Measurements from ENCODE around the gene TMEM156.
"Not testable (repeated sequence)": the region's sequence is repeated elsewhere in the genome, so short reads cannot be mapped to it uniquely, and the experiment has no call there.

The TMEM156 gene

DNA sequence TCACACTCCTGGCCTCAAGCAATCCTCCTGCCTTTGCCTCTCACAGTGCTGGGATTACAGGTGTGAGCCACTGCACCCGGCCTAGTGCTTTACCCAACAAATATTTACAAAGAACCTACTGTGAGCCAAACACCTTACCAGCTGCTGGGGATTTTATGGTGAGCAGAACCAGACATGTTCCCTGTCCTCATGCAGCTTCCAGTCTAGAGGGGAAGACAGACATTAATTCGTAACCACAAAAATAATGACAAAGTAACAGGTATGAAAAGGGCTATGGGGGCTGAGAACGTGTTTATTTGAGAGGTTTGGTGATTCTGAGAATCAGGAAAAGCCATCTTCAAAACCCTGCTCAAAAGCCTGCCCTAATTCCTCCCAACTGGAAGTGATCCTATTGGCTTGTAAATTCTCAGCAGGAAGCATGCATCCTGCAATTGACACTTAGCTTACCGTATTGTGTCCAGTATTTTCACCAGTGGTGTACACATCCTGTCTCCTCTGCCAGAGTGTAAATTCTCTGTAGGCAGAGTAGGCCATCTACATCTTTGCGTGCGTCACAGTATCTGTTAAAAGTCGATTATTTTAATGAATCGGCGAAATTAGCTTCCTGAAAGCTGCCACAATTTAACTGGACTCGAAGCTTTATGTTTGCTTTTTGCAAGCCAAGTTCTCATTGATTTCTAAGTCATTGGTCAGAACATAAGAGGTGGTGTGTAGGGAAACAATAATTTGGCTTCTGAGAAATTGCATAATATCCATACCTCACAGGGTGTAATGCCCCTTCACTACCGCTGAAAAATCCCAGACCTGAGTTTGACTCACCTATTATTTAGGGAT is 67.0 kb downstream of the TMEM156 start:
- Histone ChIP-seq H3K9me3 (ENCODE audit: control insufficient read depth in 1 of 2, low read length in 2 of 2) (no peaks in the 10 kb centered on the region), H3K4me1 (ENCODE audit: control insufficient read depth in 1 of 2, insufficient read depth in 2 of 2, low read length in 2 of 2) (no peaks in the 10 kb centered on the region), H3K27me3 (ENCODE audit: control insufficient read depth in 1 of 2, insufficient read depth in 2 of 2, low read length in 2 of 2) (no peaks in the 10 kb centered on the region), H3K4me3 (ENCODE audit: low read depth in 1 of 2, low read length in 2 of 2) (no peak overlapping the region), H3K9ac (ENCODE audit: low read depth in 1 of 2, low read length in 2 of 2) (no peak overlapping the region), H3K36me3 (ENCODE audit: control insufficient read depth in 1 of 2, insufficient read depth in 2 of 2, low read length in 2 of 2) (no peaks in the 10 kb centered on the region), H3K27ac (ENCODE audit: low read depth, low read length) (no peak overlapping the region)

DNA sequence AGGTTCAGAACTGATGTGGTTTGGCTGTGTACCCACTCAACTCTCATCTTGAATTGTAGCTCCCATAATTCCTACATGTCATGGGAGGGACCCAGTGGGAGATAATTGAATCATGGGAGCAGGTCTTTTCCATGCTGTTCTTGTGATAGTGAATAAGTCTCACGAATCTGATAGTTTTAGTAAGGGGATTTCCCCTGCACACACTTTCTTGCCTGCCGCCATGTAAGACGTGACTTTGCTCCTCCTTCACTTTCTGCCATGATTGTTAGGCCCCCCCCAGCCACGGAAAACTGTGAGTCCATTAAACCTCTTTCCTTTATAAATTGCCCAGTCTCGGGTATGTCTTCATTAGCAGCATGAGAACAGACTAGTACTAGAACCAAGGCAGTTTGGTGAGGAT is 73.0 kb downstream of the TMEM156 start:
- H3K27me3 ChIP-seq (ENCODE audit: control insufficient read depth in 1 of 2, insufficient read depth in 2 of 2, low read length in 2 of 2); H3K4me1 ChIP-seq (ENCODE audit: control insufficient read depth in 1 of 2, insufficient read depth in 2 of 2, low read length in 2 of 2); H3K27ac ChIP-seq (ENCODE audit: low read depth, low read length); H3K9ac ChIP-seq (ENCODE audit: low read depth in 1 of 2, low read length in 2 of 2); H3K9me3 ChIP-seq (ENCODE audit: control insufficient read depth in 1 of 2, low read length in 2 of 2); H3K36me3 ChIP-seq (ENCODE audit: control insufficient read depth in 1 of 2, insufficient read depth in 2 of 2, low read length in 2 of 2); H3K4me3 ChIP-seq (ENCODE audit: low read depth in 1 of 2, low read length in 2 of 2): not testable (repeated sequence)

DNA sequence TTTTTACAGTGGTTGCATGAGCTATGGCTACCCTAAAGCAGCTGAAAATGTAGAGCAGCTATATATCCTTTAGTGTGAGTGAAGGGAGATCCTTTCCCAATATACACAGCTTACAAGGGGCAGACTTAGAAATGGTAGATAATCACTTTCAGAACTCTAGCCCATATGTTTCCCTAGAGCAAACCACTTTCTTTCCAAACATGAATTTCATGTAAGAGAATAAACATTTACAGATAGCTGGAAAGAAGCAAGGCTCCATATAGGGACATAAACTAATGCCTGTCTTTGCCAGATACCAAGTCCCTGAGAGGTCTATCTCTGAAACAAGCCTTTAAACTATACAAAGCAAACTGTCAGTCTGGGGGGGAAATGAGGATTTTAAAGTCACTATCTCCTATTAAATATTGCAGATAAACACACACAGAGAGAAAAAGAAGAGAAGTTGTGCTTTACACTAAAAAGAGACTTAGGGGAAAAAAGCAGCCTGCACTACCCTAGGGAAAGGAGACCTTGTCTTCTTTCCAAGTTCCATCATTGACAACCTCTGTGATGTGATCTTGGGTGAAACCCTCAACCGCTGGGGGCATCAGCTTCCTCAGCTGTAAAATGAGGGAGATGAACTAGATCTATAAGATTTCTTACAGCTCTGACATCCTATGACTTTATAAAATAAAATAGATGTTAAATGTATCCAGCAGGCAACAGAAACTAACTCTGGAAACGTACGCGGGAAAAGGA is 73.6 kb downstream of the TMEM156 start:
- no peaks in the 10 kb centered on the region for H3K36me3 ChIP-seq (ENCODE audit: control insufficient read depth in 1 of 2, insufficient read depth in 2 of 2, low read length in 2 of 2)
- no peak overlapping the region for H3K4me3 ChIP-seq (ENCODE audit: low read depth in 1 of 2, low read length in 2 of 2)
- no peak overlapping the region for H3K9ac ChIP-seq (ENCODE audit: low read depth in 1 of 2, low read length in 2 of 2)
- H3K27me3 ChIP-seq (ENCODE audit: control insufficient read depth in 1 of 2, insufficient read depth in 2 of 2, low read length in 2 of 2): no peaks in the 10 kb centered on the region
- H3K4me1 ChIP-seq (ENCODE audit: control insufficient read depth in 1 of 2, insufficient read depth in 2 of 2, low read length in 2 of 2): no peaks in the 10 kb centered on the region
- H3K9me3 ChIP-seq (ENCODE audit: control insufficient read depth in 1 of 2, low read length in 2 of 2): no peaks in the 10 kb centered on the region
- no peak overlapping the region for H3K27ac ChIP-seq (ENCODE audit: low read depth, low read length)

DNA sequence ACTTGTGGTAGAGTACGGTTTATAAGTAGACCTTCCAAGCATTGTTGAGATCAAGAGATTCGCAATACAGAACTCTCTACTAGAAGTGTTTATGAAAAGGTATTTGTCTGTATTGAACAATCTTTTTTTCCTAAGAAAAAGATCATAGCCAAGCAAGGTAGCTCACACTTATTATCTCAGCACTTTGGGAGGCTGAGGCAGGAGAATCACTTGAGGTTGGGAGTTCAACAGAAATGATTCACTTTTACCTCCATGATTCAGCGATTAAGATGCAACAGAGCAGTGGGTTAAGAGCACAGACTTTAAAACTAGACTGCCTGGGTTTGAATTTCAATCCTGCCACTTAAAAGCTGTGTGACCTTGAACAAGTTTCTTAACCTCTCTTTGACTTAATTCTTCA is 74.3 kb downstream of the TMEM156 start:
- H3K36me3 ChIP-seq (ENCODE audit: control insufficient read depth in 1 of 2, insufficient read depth in 2 of 2, low read length in 2 of 2): no peaks in the 10 kb centered on the region
- H3K9ac ChIP-seq (ENCODE audit: low read depth in 1 of 2, low read length in 2 of 2): no peak overlapping the region
- no peaks in the 10 kb centered on the region for H3K9me3 ChIP-seq (ENCODE audit: control insufficient read depth in 1 of 2, low read length in 2 of 2)
- no peak overlapping the region for H3K27ac ChIP-seq (ENCODE audit: low read depth, low read length)
- H3K4me3 ChIP-seq (ENCODE audit: low read depth in 1 of 2, low read length in 2 of 2): no peak overlapping the region
- no peaks in the 10 kb centered on the region for H3K4me1 ChIP-seq (ENCODE audit: control insufficient read depth in 1 of 2, insufficient read depth in 2 of 2, low read length in 2 of 2)
- H3K27me3 ChIP-seq (ENCODE audit: control insufficient read depth in 1 of 2, insufficient read depth in 2 of 2, low read length in 2 of 2): no peaks in the 10 kb centered on the region

DNA sequence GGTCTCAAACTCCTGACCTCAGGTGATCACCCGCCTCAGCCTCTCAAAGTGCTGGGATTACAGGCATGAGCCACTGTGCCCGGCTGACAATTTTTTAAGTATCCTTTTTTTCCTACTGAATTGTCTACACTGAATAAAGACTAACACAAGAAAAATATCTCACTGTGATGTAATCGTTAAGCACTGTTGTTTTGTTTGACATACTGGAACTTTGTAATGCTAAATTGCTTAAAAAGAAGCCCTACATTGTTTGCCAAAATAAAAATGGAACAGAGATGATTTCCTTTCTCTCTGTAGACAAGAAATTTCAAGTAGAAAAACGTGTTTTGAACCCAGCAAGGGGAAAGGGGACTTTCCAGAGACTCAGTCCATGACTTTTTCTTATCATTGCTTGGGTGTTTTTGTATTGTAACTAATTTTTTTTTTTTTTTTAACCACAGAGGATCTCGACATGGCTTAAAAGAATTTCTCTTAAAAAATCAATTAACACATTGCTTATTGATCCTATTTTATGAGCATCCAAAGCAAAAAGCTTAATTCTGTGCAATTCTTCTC is 74.9 kb downstream of the TMEM156 start:
- Histone ChIP-seq H3K36me3 (ENCODE audit: control insufficient read depth in 1 of 2, insufficient read depth in 2 of 2, low read length in 2 of 2) (no peaks in the 10 kb centered on the region), H3K9ac (ENCODE audit: low read depth in 1 of 2, low read length in 2 of 2) (no peak overlapping the region), H3K9me3 (ENCODE audit: control insufficient read depth in 1 of 2, low read length in 2 of 2) (no peaks in the 10 kb centered on the region), H3K4me3 (ENCODE audit: low read depth in 1 of 2, low read length in 2 of 2) (no peak overlapping the region), H3K27me3 (ENCODE audit: control insufficient read depth in 1 of 2, insufficient read depth in 2 of 2, low read length in 2 of 2) (no peaks in the 10 kb centered on the region), H3K4me1 (ENCODE audit: control insufficient read depth in 1 of 2, insufficient read depth in 2 of 2, low read length in 2 of 2) (no peaks in the 10 kb centered on the region), H3K27ac (ENCODE audit: low read depth, low read length) (no peak overlapping the region)

DNA sequence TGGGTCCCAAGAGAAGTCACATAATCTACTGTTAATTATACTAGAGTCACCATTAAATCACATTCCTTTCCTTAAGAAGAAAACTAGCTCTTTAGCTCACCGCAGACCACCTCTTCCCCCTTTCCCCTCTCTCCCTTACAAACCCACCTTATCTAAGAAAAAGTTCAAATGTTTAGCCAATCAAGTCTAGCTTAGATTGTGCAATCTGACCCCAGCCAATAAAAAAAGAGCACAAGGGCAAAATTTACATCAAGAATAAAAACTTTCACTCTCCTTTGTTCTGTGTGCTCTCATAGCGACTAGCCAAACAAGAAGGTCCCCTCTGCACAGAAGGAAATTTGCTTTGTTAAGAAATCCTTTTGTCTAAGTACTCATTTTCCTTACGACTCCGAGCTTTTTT is 76.3 kb downstream of the TMEM156 start:
- Histone ChIP-seq H3K27me3 (ENCODE audit: control insufficient read depth in 1 of 2, insufficient read depth in 2 of 2, low read length in 2 of 2) (no peaks in the 10 kb centered on the region), H3K4me1 (ENCODE audit: control insufficient read depth in 1 of 2, insufficient read depth in 2 of 2, low read length in 2 of 2) (peaks cover 0 to under 1% of the 10 kb centered on the region in 2 donors), H3K27ac (ENCODE audit: low read depth, low read length) (no peak overlapping the region), H3K4me3 (ENCODE audit: low read depth in 1 of 2, low read length in 2 of 2) (no peak overlapping the region), H3K9ac (ENCODE audit: low read depth in 1 of 2, low read length in 2 of 2) (no peak overlapping the region), H3K36me3 (ENCODE audit: control insufficient read depth in 1 of 2, insufficient read depth in 2 of 2, low read length in 2 of 2) (no peaks in the 10 kb centered on the region), H3K9me3 (ENCODE audit: control insufficient read depth in 1 of 2, low read length in 2 of 2) (no peaks in the 10 kb centered on the region)

DNA sequence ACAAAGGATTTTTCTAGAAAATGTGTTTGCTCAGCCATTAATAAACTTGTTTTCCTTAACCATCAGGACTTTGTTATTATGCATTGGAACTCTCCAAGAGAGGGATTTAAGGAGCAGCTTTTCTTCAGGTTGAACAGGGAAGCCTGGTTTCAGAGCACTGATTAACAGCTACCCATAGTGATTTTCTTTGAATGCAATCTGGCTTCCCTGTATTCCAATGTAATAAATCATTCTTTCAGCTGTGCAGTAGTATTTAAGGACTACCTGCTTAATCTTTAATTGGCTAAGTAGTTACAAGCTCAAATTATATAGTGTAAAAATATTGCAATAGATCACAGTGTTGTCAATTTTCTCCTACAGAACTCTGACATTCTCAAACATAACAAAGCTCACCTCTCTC is 77.5 kb downstream of the TMEM156 start:
- no peaks in the 10 kb centered on the region for H3K36me3 ChIP-seq (ENCODE audit: control insufficient read depth in 1 of 2, insufficient read depth in 2 of 2, low read length in 2 of 2)
- no peak overlapping the region for H3K4me3 ChIP-seq (ENCODE audit: low read depth in 1 of 2, low read length in 2 of 2)
- no peak overlapping the region for H3K9ac ChIP-seq (ENCODE audit: low read depth in 1 of 2, low read length in 2 of 2)
- H3K27me3 ChIP-seq (ENCODE audit: control insufficient read depth in 1 of 2, insufficient read depth in 2 of 2, low read length in 2 of 2): no peaks in the 10 kb centered on the region
- no peaks in the 10 kb centered on the region for H3K9me3 ChIP-seq (ENCODE audit: control insufficient read depth in 1 of 2, low read length in 2 of 2)
- no peak overlapping the region for H3K27ac ChIP-seq (ENCODE audit: low read depth, low read length)
- peaks cover 0 to 12% of the 10 kb centered on the region in 2 donors for H3K4me1 ChIP-seq (ENCODE audit: control insufficient read depth in 1 of 2, insufficient read depth in 2 of 2, low read length in 2 of 2)

DNA sequence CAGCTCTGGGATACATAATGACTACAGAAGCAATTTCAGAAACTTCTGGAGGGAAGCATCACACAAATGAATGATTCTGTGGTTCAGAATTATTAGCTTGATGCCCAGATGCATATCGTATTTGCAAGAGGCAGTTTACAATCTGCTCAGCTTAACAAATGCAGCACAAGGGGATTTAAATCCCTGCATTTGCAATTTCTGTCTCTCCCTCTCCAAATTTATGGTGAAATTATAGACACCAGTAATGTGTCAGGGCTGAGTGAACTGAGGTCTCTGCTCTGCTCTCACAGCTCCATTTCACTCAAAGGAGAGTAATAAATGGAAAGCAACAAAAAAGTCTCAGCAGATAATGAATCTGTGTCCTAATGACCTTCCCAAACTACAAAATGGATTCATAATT is 80.2 kb downstream of the TMEM156 start:
- H3K9ac ChIP-seq (ENCODE audit: low read depth in 1 of 2, low read length in 2 of 2): no peak overlapping the region
- no peak overlapping the region for H3K4me3 ChIP-seq (ENCODE audit: low read depth in 1 of 2, low read length in 2 of 2)
- H3K4me1 ChIP-seq (ENCODE audit: control insufficient read depth in 1 of 2, insufficient read depth in 2 of 2, low read length in 2 of 2): peaks cover 0 to 18% of the 10 kb centered on the region in 2 donors
- H3K9me3 ChIP-seq (ENCODE audit: control insufficient read depth in 1 of 2, low read length in 2 of 2): no peaks in the 10 kb centered on the region
- no peaks in the 10 kb centered on the region for H3K27me3 ChIP-seq (ENCODE audit: control insufficient read depth in 1 of 2, insufficient read depth in 2 of 2, low read length in 2 of 2)
- H3K27ac ChIP-seq (ENCODE audit: low read depth, low read length): no peak overlapping the region
- no peaks in the 10 kb centered on the region for H3K36me3 ChIP-seq (ENCODE audit: control insufficient read depth in 1 of 2, insufficient read depth in 2 of 2, low read length in 2 of 2)

DNA sequence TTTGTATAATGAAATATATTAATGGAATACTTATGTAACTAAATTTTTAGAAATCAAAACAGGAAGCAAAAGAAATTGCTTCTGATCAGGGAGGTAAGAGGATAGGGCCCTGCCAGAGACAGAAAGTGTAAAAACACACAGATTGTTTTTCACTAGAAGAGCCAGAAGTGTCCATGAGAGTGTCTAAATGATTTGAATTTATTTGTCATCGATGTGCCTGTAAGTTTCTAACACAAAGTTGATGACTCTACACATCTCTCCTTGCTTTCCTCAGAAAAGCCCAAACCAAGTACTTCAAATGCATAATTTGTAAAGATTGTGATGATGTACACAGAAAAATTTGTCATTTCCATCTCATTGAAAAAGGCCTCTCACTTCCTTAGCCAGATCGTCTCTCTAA is 80.6 kb downstream of the TMEM156 start:
- H3K4me1 ChIP-seq (ENCODE audit: control insufficient read depth in 1 of 2, insufficient read depth in 2 of 2, low read length in 2 of 2): peaks cover 0 to 18% of the 10 kb centered on the region in 2 donors
- H3K27me3 ChIP-seq (ENCODE audit: control insufficient read depth in 1 of 2, insufficient read depth in 2 of 2, low read length in 2 of 2): no peaks in the 10 kb centered on the region
- no peak overlapping the region for H3K9ac ChIP-seq (ENCODE audit: low read depth in 1 of 2, low read length in 2 of 2)
- H3K27ac ChIP-seq (ENCODE audit: low read depth, low read length): no peak overlapping the region
- no peaks in the 10 kb centered on the region for H3K9me3 ChIP-seq (ENCODE audit: control insufficient read depth in 1 of 2, low read length in 2 of 2)
- H3K4me3 ChIP-seq (ENCODE audit: low read depth in 1 of 2, low read length in 2 of 2): no peak overlapping the region
- H3K36me3 ChIP-seq (ENCODE audit: control insufficient read depth in 1 of 2, insufficient read depth in 2 of 2, low read length in 2 of 2): no peaks in the 10 kb centered on the region

DNA sequence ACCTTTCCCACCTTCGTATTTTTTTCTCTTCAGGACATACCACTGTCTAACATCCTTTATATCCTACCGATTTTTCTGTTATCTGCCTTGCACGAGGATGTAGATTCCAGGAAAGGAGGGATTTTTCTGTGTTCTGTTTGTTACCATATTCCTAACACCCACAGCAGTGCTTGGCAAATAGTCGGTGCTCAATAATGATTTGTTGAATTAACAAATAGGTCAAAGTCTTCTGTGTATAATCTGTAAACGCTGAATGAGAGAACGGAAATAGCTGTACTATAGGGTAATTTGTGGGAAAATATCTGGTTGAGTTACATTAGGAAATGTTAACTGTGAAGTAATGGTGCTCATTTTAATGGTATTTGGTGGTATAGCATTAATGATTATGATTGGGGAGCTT is 81.5 kb downstream of the TMEM156 start:
- Histone ChIP-seq H3K27ac (ENCODE audit: low read depth, low read length) (no peak overlapping the region), H3K9ac (ENCODE audit: low read depth in 1 of 2, low read length in 2 of 2) (no peak overlapping the region), H3K4me1 (ENCODE audit: control insufficient read depth in 1 of 2, insufficient read depth in 2 of 2, low read length in 2 of 2) (peaks cover 0 to 18% of the 10 kb centered on the region in 2 donors), H3K4me3 (ENCODE audit: low read depth in 1 of 2, low read length in 2 of 2) (no peak overlapping the region), H3K27me3 (ENCODE audit: control insufficient read depth in 1 of 2, insufficient read depth in 2 of 2, low read length in 2 of 2) (no peaks in the 10 kb centered on the region), H3K36me3 (ENCODE audit: control insufficient read depth in 1 of 2, insufficient read depth in 2 of 2, low read length in 2 of 2) (no peaks in the 10 kb centered on the region), H3K9me3 (ENCODE audit: control insufficient read depth in 1 of 2, low read length in 2 of 2) (no peaks in the 10 kb centered on the region)
